Endothelial cell of umbilical vein (primary cell): Measurements from ENCODE around the gene MACROD2. TPM values are rescaled to one million over a fixed set of nuclear protein-coding genes. Genes with fewer than 3 reads are reported as not detected.

Experiments
- BruUV-seq: library from RNA; stranded (reverse); fragments of 400-500 nt; replicated peaks from 2 replicates; lab custom pipeline; 2021; lab: Mats Ljungman, UMichigan
- CTCF ChIA-PET: fragments of 300-600, 350-600 bp; sonication (Branson Sonifier 250); formaldehyde crosslinking; loops from one replicate; lab custom pipeline; 2021; ENCODE audit warnings: antibody characterized with exemption, inconsistent platforms; lab: Charles Lee
- POLR2A ChIA-PET: fragments of 300-600, 350-600 bp; sonication (Branson Sonifier 250); formaldehyde crosslinking; loops from one replicate; lab custom pipeline; 2021; ENCODE audit warnings: antibody characterized with exemption, inconsistent platforms; lab: Charles Lee
- DNase-seq: peaks from one replicate; pipeline ENCODE4 v3.0.0-alpha.2; 2011; ENCODE audit warnings: low read depth, low spot score
- FAIRE-seq: peaks from 2 replicates; lab custom pipeline; 2011; peaks lifted over from hg19 to GRCh38; lab: Jason Lieb, UNC
- H2AFZ ChIP-seq: 2 replicates; pipeline ENCODE4 v1.6.0; 2012; ENCODE audit warnings: low read depth, low read length, control low read depth, inconsistent platforms
- H3K27ac ChIP-seq: 2 replicates; pipeline ENCODE4 v1.5.1; 2011; ENCODE audit warnings: low read depth, mild to moderate bottlenecking, control low read depth, low read length, moderate library complexity; ENCODE audit not compliant: insufficient read depth
- H3K27me3 ChIP-seq, 2 experiments: 2 replicates each; pipeline versions ENCODE4 v1.6.0 to v1.6.1; 2011; ENCODE audit warnings: low read length in 2 of 2, mixed read lengths in 1 of 2; ENCODE audit not compliant: control insufficient read depth in 2 of 2, insufficient read depth in 2 of 2
- H3K36me3 ChIP-seq, 2 experiments: 2 replicates in 1 of 2; 3 replicates in 1 of 2; pipeline ENCODE4 v1.5.1; 2011; ENCODE audit warnings: low read length in 2 of 2, mild to moderate bottlenecking in 1 of 2, moderate library complexity in 1 of 2; ENCODE audit not compliant: control insufficient read depth in 2 of 2, insufficient read depth in 2 of 2; ENCODE audit errors: extremely low read depth in 1 of 2
- H3K4me1 ChIP-seq: 3 replicates; pipeline ENCODE4 v1.5.1; 2011; ENCODE audit warnings: mild to moderate bottlenecking, low read length; ENCODE audit not compliant: control insufficient read depth, insufficient read depth; ENCODE audit errors: extremely low read depth
- H3K4me2 ChIP-seq: 2 replicates; pipeline ENCODE4 v1.6.1; 2011; ENCODE audit warnings: low read length, control low read depth, mixed read lengths; ENCODE audit not compliant: insufficient read depth
- H3K4me3 ChIP-seq, 3 experiments: fragments of 200-600 bp in 1 of 3; sonication (generic), shearing (Covaris generic) in 1 of 3; replicated peaks in 1 of 3; 2 replicates each; pipeline ENCODE4 v1.5.1; 2011 to 2016; ENCODE audit warnings: control low read depth in 3 of 3, low read length in 3 of 3, mild to moderate bottlenecking in 2 of 3, inconsistent platforms in 1 of 3, low read depth in 1 of 3, moderate library complexity in 1 of 3; ENCODE audit not compliant: insufficient read depth in 1 of 3
- H3K79me2 ChIP-seq: 2 replicates; pipeline ENCODE4 v1.6.0; 2012; ENCODE audit warnings: low read length, inconsistent platforms; ENCODE audit not compliant: control insufficient read depth, insufficient read depth
- H3K9ac ChIP-seq: replicated peaks from 2 replicates; pipeline ENCODE3; 2011; ENCODE audit warnings: low read length, control low read depth; ENCODE audit not compliant: insufficient read depth; ENCODE audit errors: extremely low read depth
- H3K9me1 ChIP-seq: replicated peaks from 3 replicates; pipeline ENCODE4 v1.6.0; 2011; ENCODE audit warnings: mild to moderate bottlenecking, low read length; ENCODE audit not compliant: control insufficient read depth, insufficient read depth; ENCODE audit errors: extremely low read depth
- H3K9me3 ChIP-seq: replicated peaks from 2 replicates; pipeline ENCODE4 v1.5.1; 2012; ENCODE audit warnings: low read length, inconsistent platforms; ENCODE audit not compliant: control insufficient read depth, insufficient read depth
- H4K20me1 ChIP-seq: replicated peaks from 2 replicates; pipeline ENCODE3; 2011; ENCODE audit warnings: mild to moderate bottlenecking, low read length; ENCODE audit not compliant: control insufficient read depth, insufficient read depth; ENCODE audit errors: extremely low read depth
- CTCF ChIP-seq, 2 donors: IDR thresholded peaks; 1 replicate in 1 of 2; 2 replicates in 1 of 2; pipeline ENCODE4 v1.5.1; 2011; ENCODE audit warnings: low read length in 2 of 2, mild to moderate bottlenecking in 2 of 2, moderate library complexity in 2 of 2, control low read depth in 1 of 2, inconsistent platforms in 1 of 2, low read depth in 1 of 2; ENCODE audit not compliant: insufficient read depth in 1 of 2; ENCODE audit errors: extremely low read depth in 1 of 2
- EZH2 ChIP-seq: IDR thresholded peaks from 2 replicates; pipeline ENCODE4 v1.6.1; 2012; ENCODE audit warnings: borderline replicate concordance, low read depth, mild to moderate bottlenecking, moderate library complexity, low read length, inconsistent platforms; ENCODE audit not compliant: severe bottlenecking
- FOS ChIP-seq: IDR thresholded peaks from 2 replicates; pipeline ENCODE4 v1.6.1; 2011; ENCODE audit warnings: mild to moderate bottlenecking, low read length, moderate library complexity, borderline replicate concordance; ENCODE audit not compliant: insufficient read depth
- GATA2 ChIP-seq: IDR thresholded peaks from 2 replicates; pipeline ENCODE4 v1.7.0; 2011; ENCODE audit warnings: low read depth, mild to moderate bottlenecking, moderate library complexity, mixed read lengths, low read length; ENCODE audit not compliant: insufficient read length, insufficient read depth
- JUN ChIP-seq: IDR thresholded peaks from 2 replicates; pipeline ENCODE4 v1.6.1; 2011; ENCODE audit warnings: borderline replicate concordance, low read depth; ENCODE audit not compliant: insufficient read length, insufficient read depth
- MAX ChIP-seq: IDR thresholded peaks from 2 replicates; pipeline ENCODE4 v1.6.1; 2011; ENCODE audit not compliant: insufficient read depth, insufficient read length
- MYC ChIP-seq: IDR thresholded peaks from one replicate; pipeline ENCODE4 v1.6.1; 2011; ENCODE audit warnings: mild to moderate bottlenecking, low read depth, low read length
- POLR2A ChIP-seq: IDR thresholded peaks from 2 replicates; pipeline ENCODE4 v1.6.1; 2012; ENCODE audit warnings: low read depth, mild to moderate bottlenecking, control low read depth, low read length
- POLR2AphosphoS5 ChIP-seq: IDR thresholded peaks from 2 replicates; pipeline ENCODE4 v1.6.1; 2012; ENCODE audit warnings: low read depth, mild to moderate bottlenecking, control low read depth, low read length, moderate library complexity; ENCODE audit not compliant: insufficient read depth
- dilution Hi-C: fragments of 300-500 bp; cut with MboI; formaldehyde crosslinking; loops from one replicate; pipeline ENCODE4 v1.15.0; 2019; ENCODE audit warnings: low sequenced_read_pairs; ENCODE audit not compliant: extremely low pct_ligation_motif_present
- intact Hi-C: fragments of 100-400 bp; cut with micrococcal nuclease; formaldehyde crosslinking; loops from one replicate; pipeline ENCODE4 v1.10.0; 2022
- polyA plus RNA-seq, 4 experiments: library from polyadenylated mRNA; depleted of rRNA in 3 of 4; stranded (reverse) in 3 of 4; unstranded in 1 of 4; fragments of >200 nt; gene quantifications; 2 replicates each; pipeline versions ENCODE4 v1.2.1 to v1.2.3, GENCODE V29; 2011 to 2012; ENCODE audit warnings: missing spikeins in 1 of 4
- total RNA-seq: library from RNA; stranded (reverse); gene quantifications from 2 replicates; pipeline ENCODE4 v1.2.3, GENCODE V29; 2021

MACROD2 gene
- total and polyA plus RNA-seq, 2 donors (not counting 3 experiments of a cell fraction or from before 2014, with no cell fraction given): 0.11 to 0.73 TPM

GRCh38 chr20:14445310-14445709 is 450.0 kb downstream of the MACROD2 start:
- Histone ChIP-seq H3K4me2 (peak overlapping the region; percentile 59), H3K36me3 (no peaks in the 10 kb centered on the region), H3K27ac (peak overlapping the region; percentile 76), H3K9ac (no peak overlapping the region), H3K4me1 (peaks cover 29% of the 10 kb centered on the region), H3K4me3 (no peak overlapping the region), H3K9me1 (no peaks in the 10 kb centered on the region), H3K79me2 (no peaks in the 10 kb centered on the region), H4K20me1 (no peaks in the 10 kb centered on the region), H3K27me3 (no peaks in the 10 kb centered on the region), H2AFZ (no peak overlapping the region), H3K9me3 (no peaks in the 10 kb centered on the region)
- no peak for TF ChIP-seq EZH2
- peak; percentile 98 for TF ChIP-seq FOS
- TF ChIP-seq GATA2: peak; percentile 78
- TF ChIP-seq JUN: peak; percentile 90
- intact Hi-C loops (no loop called here), dilution Hi-C loops (no loop called here)
- CTCF ChIA-PET: no interaction called here
- FAIRE-seq (peak; percentile 88), DNase-seq (peak; percentile 81)
- no TSS peak for BruUV-seq
- POLR2A ChIA-PET: no interaction called here

- Histone ChIP-seq H3K79me2 (no peaks in the 10 kb centered on the region), H3K36me3 (no peaks in the 10 kb centered on the region), H3K4me3 (no peak overlapping the region), H3K27me3 (no peaks in the 10 kb centered on the region), H3K9me1 (no peaks in the 10 kb centered on the region), H3K27ac (peak overlapping the region; percentile 76), H2AFZ (peak overlapping the region; percentile 61), H3K4me1 (peaks cover 29% of the 10 kb centered on the region), H4K20me1 (no peaks in the 10 kb centered on the region), H3K9me3 (no peaks in the 10 kb centered on the region), H3K4me2 (peak overlapping the region; percentile 59), H3K9ac (no peak overlapping the region)
- dilution Hi-C loops: no loop called here
- DNase-seq (no peak), FAIRE-seq (no peak)
- TF ChIP-seq MYC: no peak
- TF ChIP-seq POLR2AphosphoS5: no peak
- no peak for TF ChIP-seq CTCF (IDR thresholded peaks at IDR 0.05; ENCODE audit: extremely low read depth in 1 of 2, insufficient read depth in 1 of 2, low read depth in 1 of 2, low read length in 2 of 2)
- TF ChIP-seq FOS: no peak
- TF ChIP-seq MAX: no peak
- TF ChIP-seq JUN: no peak
- no peak for TF ChIP-seq POLR2A
- TSS peak; percentile 90 for BruUV-seq
- intact Hi-C loops: no loop called here
- ChIA-PET POLR2A (no interaction called here), CTCF (no interaction called here)
Observed at GRCh38 chr20:14445902-14446301, 450.6 kb downstream of the MACROD2 start.
